Stimulated activated CD4-positive, alpha-beta T cell treated with anti-CD3 and anti-CD28 coated beads, Interleukin-4, amount 100 ng/mL, for 4 hours (primary cell): ENCODE data around the gene ITGA1.
"Not testable (repeated sequence)": the region's sequence is repeated elsewhere in the genome, so short reads cannot be mapped to it uniquely, and the experiment has no call there.

Source experiments
- DNase-seq, 2 experiments: peaks; one replicate each; pipeline ENCODE4 v3.0.0-alpha.2; 2020

Gene ITGA1

DNA sequence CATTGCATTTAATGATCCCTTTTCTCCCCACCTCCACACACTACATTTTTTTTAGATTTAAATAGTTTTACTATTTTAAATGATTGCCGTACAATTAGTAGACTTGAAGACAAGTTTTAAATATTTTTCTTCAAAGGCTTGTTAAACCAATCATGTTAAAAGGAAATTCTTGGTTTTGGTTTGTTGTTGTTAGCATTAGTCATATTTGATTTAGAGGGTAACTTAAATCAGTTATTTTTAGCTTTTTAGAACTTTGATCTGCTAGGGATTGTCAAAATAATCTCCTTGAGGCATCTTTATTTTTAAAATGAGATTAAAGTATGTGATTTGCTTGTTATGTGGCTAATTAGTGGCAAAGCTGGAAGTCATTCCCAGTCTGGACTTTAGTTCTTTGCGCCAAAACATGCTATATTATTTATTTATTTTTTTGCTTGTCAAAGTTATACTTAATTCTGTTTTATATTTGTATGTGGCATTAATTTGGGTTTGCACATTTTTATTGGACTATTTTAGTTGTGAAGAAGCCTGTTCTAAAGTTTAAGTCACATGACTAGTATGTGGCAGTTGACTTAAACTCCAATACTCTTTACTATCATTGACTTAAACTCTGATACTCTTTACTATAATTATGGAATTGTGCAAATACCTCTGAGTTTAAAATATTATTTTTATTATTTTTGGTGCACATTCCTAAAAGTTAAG, 14.7 kb downstream of the ITGA1 start:
- DNase-seq, result no peak

GRCh38 chr5:52802974-52803336, 15.2 kb downstream of the ITGA1 start:
- no peak for DNase-seq

DNA sequence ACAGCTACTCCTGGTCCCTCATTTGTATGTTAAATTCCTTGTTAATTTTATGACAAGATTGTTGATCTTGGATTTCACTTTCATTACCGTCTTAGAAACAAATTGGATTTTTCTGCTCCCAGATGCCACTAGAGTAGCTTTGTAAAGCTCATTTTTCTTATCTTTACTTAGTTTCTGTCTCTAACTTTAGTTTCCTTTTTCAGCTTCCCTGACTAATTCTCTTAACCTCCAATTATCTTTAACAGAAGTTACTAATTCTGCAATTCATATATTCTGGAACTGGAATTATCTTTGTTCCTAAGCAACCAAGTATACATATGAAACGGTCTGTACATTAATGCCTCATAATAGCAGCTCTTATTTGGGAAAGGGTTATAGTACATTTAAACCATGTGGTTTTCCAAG, 16.7 kb downstream of the ITGA1 start:
- DNase-seq, result no peak

- no peak for DNase-seq
Observed at GRCh38 chr5:52804981-52805380, 17.3 kb downstream of the ITGA1 start.

DNA sequence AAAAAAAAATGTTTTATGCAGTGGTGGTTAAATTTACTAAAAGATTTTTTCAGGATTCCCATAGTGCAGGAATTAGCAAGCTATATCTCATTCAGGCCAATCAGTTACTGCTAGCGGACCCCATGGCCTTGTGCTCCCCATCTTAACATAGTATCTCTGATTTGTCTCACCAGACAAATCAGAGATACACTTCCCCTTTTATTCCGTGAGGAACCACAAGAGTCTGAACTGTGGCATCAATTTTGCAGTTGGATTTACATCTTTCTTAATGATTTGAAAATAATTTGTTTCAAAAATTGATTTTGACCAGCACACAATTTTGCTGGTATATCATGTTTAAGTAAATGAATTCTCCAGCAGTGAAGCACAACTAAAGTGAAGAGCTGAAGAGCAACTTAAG, 17.9 kb downstream of the ITGA1 start:
- DNase-seq, result no peak

- DNase-seq, result no peak
Observed at GRCh38 chr5:52807037-52807436, 19.3 kb downstream of the ITGA1 start.

DNA sequence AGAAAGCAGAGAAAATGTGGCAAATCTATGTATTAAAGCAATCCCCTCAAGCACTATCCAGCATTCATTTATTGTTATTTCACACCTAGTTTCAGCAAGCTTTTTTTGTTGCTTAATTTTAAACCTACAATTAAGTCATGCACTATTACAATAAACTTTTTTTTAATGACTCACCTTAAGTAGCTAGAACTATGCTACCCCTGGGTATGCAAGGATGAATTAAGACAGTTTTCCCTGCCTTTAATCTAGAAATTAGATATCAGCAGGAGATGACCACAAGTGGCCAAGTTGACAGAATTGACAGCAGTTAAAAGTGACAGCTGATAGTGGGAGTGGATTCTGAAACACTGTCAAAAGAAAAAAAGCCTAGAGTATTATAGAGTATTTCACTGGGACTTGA, 20.0 kb downstream of the ITGA1 start:
- DNase-seq, result no peak

DNA sequence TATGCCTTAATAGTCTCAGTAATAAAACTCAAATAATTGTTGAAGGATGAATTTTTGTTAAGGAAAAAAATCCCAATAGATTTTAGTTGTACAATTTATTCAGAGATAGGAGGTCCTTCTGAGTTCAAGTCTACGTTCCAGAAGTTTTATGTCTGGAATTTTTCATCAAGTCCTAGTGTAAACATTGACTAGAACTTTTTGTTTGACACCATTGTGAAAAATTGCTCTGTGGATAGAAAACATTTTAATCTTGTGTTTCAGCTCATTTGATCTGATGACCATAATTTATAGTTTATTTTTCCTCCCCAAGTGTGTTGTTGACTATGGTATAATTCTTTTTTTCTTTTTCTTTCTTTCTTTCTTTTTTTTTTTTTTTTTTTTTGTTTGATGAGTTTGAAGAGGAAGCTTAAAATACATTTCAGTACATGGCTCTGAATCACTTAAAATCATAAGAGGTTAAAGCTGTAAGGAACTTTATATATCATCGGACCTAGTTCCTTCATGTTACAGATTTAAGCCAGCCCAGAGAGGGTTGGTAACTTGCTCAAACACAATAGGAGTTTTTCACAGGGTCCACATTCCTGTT, 20.7 kb downstream of the ITGA1 start:
- no peak for DNase-seq

DNA sequence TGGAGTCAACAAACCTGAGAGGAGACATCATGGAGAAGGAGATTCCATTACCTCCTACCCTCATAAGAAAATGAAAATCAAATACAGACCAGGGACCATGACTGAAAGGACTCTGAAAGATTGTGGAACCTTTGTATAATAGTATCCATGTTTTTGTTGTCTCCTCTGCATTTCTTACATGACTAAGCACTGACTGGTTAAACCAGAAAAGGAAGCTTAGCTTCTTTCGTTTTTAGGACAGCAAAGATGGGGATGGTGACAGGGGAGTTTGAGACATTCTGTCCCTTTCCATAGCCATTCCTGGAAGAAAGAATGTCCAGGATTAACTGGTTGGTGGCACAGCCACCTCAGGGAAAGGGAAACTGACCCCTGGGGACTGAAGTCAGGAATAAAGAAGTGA, 22.2 kb downstream of the ITGA1 start:
- no peak for DNase-seq

- no peak for DNase-seq
Observed at GRCh38 chr5:52810426-52810825, 22.7 kb downstream of the ITGA1 start.

- no peak for DNase-seq
Observed at GRCh38 chr5:52811067-52811749, 23.5 kb downstream of the ITGA1 start.

- DNase-seq, result no peak
Observed at GRCh38 chr5:52814352-52815148, 26.8 kb downstream of the ITGA1 start.

- no peak for DNase-seq
Observed at GRCh38 chr5:52817818-52818217, 30.1 kb downstream of the ITGA1 start.

GRCh38 chr5:52818360-52818759, 30.6 kb downstream of the ITGA1 start:
- no peak for DNase-seq

- DNase-seq, result not testable (repeated sequence)
Observed at GRCh38 chr5:52818807-52819206, 31.1 kb downstream of the ITGA1 start.

- no peak for DNase-seq
Observed at GRCh38 chr5:52821901-52822300, 34.2 kb downstream of the ITGA1 start.

DNA sequence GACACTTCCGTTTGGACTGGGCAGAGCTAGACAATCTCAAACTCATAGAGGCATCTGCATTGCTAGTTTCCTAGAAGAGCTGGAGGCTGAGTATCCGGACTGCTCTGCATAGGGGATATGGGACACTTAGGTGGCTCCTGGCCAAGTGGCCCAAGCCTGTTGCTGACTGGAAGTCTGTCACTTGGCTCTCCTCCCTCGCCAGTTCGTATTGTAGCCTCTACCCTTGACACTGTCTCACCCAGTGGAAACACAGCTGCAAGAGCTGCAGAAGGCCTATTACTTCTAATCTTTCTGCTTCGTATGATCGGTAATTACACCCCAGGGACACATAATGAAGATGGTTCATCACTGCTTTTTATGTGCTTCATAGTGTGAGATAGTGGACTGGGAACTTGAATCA, 34.7 kb downstream of the ITGA1 start:
- DNase-seq, result no peak

DNA sequence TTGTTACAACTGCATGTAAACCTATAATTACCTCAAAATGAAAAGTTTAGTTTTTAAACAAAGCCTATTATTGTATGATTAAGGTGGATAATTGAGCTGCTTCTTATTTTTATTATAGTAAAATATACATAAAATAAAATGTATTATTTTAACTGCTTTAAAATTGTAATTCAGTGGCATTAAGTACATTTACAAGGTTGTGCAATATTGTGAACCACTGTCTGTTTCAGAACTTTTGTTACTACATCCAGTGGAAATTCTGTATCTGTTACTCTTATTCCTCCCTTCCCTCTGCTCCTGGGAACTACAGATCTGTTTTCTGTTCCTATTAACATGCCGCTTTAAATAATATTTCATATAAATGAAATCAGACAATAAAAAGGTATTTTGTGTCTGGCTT, 37.1 kb downstream of the ITGA1 start:
- no peak for DNase-seq

DNA sequence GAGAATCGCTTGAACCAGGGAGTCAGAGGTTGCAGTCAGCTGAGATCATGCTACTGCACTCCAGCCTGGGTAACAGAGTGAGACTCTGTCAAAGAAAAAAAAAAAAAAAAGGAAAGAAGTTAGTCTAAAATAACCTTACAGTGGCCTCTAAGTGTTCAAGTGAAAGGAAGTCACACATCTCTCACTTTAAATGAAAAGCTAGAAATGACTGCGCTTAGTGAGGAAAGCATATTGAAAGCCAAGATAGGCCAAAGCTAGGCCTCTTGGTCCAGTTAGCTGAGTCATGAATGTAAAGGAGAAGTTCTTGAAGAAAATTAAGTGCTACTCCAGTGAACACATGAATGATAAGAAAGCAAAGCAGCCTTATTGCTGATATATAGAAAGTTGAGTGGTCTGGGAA, 38.1 kb downstream of the ITGA1 start:
- no peak for DNase-seq

GRCh38 chr5:52827815-52828214, 40.1 kb downstream of the ITGA1 start:
- no peak for DNase-seq

- no peak for DNase-seq
Observed at GRCh38 chr5:52829664-52830063, 41.9 kb downstream of the ITGA1 start.

DNA sequence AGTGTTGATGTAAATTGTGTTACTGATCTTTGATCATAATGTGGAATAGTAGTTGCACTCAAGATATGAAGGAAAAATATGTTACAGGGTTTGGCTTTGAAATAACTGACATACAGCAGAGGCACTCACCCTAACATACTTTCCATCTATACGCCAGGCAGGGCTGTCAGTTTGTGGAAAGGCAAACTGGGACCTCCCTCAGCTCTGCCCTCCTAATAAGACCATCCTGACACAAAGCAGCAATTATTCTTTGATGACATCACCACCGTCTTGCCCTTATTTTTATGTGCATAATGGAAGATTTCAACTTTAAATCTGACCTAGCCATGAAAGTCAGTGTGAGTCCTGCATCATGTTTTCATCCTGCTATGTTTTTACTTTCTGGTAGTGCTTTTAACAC, 42.9 kb downstream of the ITGA1 start:
- no peak for DNase-seq

- no peak for DNase-seq
Observed at GRCh38 chr5:52831786-52832511, 44.2 kb downstream of the ITGA1 start.
